Gastrocnemius medialis (tissue), 4 donors: ENCODE results near the gene CD1D.

ENCODE experiments used
- CTCF ChIP-seq, 5 experiments: fragments of 450-650 bp in 3 of 5; fragments of 200-600 bp in 2 of 5; sonication (generic) in 2 of 5; IDR thresholded peaks in 4 of 5; conservative IDR thresholded peaks in 1 of 5; 1 replicate in 4 of 5; 2 replicates in 1 of 5; pipeline ENCODE4 v1.5.1; 2016 to 2019; ENCODE audit warnings: antibody characterized with exemption in 5 of 5, mild to moderate bottlenecking in 3 of 5, moderate library complexity in 3 of 5
- POLR2A ChIP-seq, 2 donors: fragments of 450-650 bp; IDR thresholded peaks; one replicate each; pipeline ENCODE4 v1.6.1; 2017; ENCODE audit warnings: antibody characterized with exemption in 2 of 2, mild to moderate bottlenecking in 2 of 2, moderate library complexity in 2 of 2

DNA sequence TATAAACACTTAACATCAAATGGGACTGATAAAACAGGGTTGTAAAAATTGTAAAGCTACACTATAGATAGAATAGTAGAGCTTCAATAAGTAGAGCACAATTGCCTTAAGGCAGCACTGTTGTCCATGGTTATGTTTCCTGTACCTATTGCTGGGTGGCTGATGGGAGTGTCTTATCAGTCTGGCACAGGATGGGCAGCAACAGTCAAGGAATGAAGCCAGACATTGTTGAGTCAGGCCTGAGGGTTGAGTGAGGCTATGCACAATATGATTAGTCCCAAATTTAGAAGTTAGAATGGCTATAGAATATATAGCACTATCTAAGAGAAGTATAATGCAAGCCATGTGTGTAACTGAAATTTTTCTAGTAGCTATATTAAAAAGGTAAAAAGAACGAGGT, 25.0 kb upstream of the CD1D start:
- TF ChIP-seq CTCF (IDR thresholded peaks at IDR 0.05 in 4 of 5, conservative IDR thresholded peaks at IDR 0.05 in 1 of 5): no peak
- no peak for TF ChIP-seq POLR2A (IDR thresholded peaks at IDR 0.05)
